HL-60 (cell line): ENCODE measurements around the gene SLC6A5.

Source experiments
- DNase-seq, 2 experiments: peaks; one replicate each; pipeline ENCODE4 v3.0.0-alpha.2; 2010 to 2020; ENCODE audit warnings: low read depth in 1 of 2, low spot score in 1 of 2
- H3K27ac ChIP-seq: fragments of 250-450 bp; sonication (Bioruptor Pico); replicated peaks from 2 replicates; pipeline ENCODE4 v1.5.1; 2020; ENCODE audit warnings: mild to moderate bottlenecking, moderate library complexity
- H3K27me3 ChIP-seq: fragments of 250-450 bp; sonication (Bioruptor Pico); 2 replicates; pipeline ENCODE4 v1.5.1; 2021; ENCODE audit warnings: mild to moderate bottlenecking, moderate library complexity; ENCODE audit not compliant: insufficient read depth, poor library complexity, severe bottlenecking
- H3K4me3 ChIP-seq: replicated peaks from 2 replicates; pipeline ENCODE4 v1.5.1; 2011; ENCODE audit warnings: mild to moderate bottlenecking, control low read depth, low read length; ENCODE audit not compliant: insufficient read depth
- CTCF ChIP-seq: IDR thresholded peaks from one replicate; pipeline ENCODE4 v1.5.1; 2011; ENCODE audit warnings: low read length, control low read depth, inconsistent platforms; ENCODE audit not compliant: insufficient read depth
- GABPA ChIP-seq: IDR thresholded peaks from 2 replicates; pipeline ENCODE4 v1.6.1; 2012; ENCODE audit warnings: low read depth
- POLR2AphosphoS5 ChIP-seq: IDR thresholded peaks from 2 replicates; pipeline ENCODE4 v1.6.1; 2012; ENCODE audit warnings: low read depth
- SPI1 ChIP-seq: IDR thresholded peaks from 2 replicates; pipeline ENCODE4 v1.6.1; 2012; ENCODE audit warnings: low read depth, mild to moderate bottlenecking, borderline replicate concordance
- TF ChIP-seq, protein P1 (sequence below): IDR thresholded peaks from 2 replicates; pipeline ENCODE4 v1.6.1; 2012; ENCODE audit warnings: low read depth; ENCODE audit not compliant: insufficient replicate concordance

Gene SLC6A5

DNA sequence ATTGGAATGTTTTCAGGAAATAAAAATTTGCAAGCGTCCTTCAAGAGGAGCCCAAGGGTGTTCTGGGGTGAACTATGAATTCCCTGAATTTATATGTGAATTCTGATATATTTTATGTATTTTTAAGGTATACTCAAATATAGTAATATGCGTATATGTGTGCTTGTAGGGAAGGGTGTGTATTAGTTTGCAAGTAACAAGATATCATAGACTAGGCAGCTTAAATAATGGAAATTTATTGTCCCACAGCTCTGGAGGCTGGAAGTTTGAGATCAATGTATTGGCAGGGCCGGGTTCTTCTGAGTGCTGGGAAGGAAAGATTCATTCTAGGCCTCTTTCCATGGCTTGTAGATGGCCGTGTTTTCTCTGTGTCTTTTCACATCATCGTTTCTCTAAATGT is 16.2 kb upstream of the SLC6A5 start:
- no peaks in the 10 kb centered on the region for H3K27me3 ChIP-seq

GRCh38 chr11:20584093-20584774 is 15.2 kb upstream of the SLC6A5 start:
- Histone ChIP-seq H3K4me3 (no peak overlapping the region), H3K27me3 (no peaks in the 10 kb centered on the region), H3K27ac (no peak overlapping the region)
- DNase-seq, result no peak
- TF ChIP-seq GABPA, result no peak
- no peak for TF ChIP-seq POLR2AphosphoS5
- TF ChIP-seq, protein P1, sequence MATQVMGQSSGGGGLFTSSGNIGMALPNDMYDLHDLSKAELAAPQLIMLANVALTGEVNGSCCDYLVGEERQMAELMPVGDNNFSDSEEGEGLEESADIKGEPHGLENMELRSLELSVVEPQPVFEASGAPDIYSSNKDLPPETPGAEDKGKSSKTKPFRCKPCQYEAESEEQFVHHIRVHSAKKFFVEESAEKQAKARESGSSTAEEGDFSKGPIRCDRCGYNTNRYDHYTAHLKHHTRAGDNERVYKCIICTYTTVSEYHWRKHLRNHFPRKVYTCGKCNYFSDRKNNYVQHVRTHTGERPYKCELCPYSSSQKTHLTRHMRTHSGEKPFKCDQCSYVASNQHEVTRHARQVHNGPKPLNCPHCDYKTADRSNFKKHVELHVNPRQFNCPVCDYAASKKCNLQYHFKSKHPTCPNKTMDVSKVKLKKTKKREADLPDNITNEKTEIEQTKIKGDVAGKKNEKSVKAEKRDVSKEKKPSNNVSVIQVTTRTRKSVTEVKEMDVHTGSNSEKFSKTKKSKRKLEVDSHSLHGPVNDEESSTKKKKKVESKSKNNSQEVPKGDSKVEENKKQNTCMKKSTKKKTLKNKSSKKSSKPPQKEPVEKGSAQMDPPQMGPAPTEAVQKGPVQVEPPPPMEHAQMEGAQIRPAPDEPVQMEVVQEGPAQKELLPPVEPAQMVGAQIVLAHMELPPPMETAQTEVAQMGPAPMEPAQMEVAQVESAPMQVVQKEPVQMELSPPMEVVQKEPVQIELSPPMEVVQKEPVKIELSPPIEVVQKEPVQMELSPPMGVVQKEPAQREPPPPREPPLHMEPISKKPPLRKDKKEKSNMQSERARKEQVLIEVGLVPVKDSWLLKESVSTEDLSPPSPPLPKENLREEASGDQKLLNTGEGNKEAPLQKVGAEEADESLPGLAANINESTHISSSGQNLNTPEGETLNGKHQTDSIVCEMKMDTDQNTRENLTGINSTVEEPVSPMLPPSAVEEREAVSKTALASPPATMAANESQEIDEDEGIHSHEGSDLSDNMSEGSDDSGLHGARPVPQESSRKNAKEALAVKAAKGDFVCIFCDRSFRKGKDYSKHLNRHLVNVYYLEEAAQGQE, result no peak
- no peak for TF ChIP-seq CTCF
- no peak for TF ChIP-seq SPI1

More for the DNA sequence above, 16.2 kb upstream of the SLC6A5 start:
- Histone ChIP-seq H3K4me3 (no peak overlapping the region), H3K27ac (no peak overlapping the region)
- DNase-seq, result no peak
- TF ChIP-seq GABPA, result no peak
- no peak for TF ChIP-seq POLR2AphosphoS5
- TF ChIP-seq CTCF, result no peak
- TF ChIP-seq, protein P1, result no peak
- TF ChIP-seq SPI1, result no peak

- no peak for DNase-seq
- Histone ChIP-seq H3K27ac (no peak overlapping the region), H3K4me3 (no peak overlapping the region), H3K27me3 (no peaks in the 10 kb centered on the region)
- TF ChIP-seq GABPA, result no peak
These were observed 9.6 kb upstream of the SLC6A5 start for GRCh38 chr11:20589796-20590195.

DNA sequence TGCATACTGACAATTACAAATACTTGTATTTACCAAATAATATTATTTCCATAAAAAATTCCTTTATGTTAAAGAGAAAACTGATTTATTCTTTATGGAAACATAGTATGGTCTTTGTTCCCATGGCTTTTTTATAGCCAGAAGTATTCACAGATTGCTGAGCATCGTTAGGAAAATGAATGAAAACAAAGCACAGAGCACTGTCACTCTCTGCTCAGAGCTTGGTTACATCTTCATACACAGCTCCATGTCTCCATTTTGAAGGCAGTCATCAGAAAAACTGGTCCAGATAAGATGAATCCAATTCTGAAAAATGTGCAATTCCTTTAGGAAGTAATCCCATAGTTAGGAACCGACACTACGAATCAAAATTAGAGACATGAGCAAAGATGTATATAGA is 9.0 kb upstream of the SLC6A5 start:
- no peak for DNase-seq
- TF ChIP-seq POLR2AphosphoS5, result no peak
- TF ChIP-seq, protein P1, result no peak
- no peak for TF ChIP-seq CTCF
- no peak for TF ChIP-seq GABPA
- TF ChIP-seq SPI1, result no peak
- Histone ChIP-seq H3K27me3 (no peaks in the 10 kb centered on the region), H3K27ac (no peak overlapping the region), H3K4me3 (no peak overlapping the region)
